A549 (cell line): ENCODE measurements around the gene RASGRF1.

Source experiments
- CTCF ChIP-seq: fragments of >200 bp; sonication (Bioruptor Twin); formaldehyde crosslinking; IDR thresholded peaks from 3 replicates; pipeline ENCODE4 v1.5.1; 2016
- EP300 ChIP-seq, 2 experiments: fragments of >200 bp; sonication (Bioruptor Twin); formaldehyde crosslinking; IDR thresholded peaks; 2 replicates in 1 of 2; 3 replicates in 1 of 2; pipeline ENCODE4 v1.6.1; 2016 to 2017
- HDAC2 ChIP-seq: fragments of 200-600 bp; sonication (generic); IDR thresholded peaks from 2 replicates; pipeline ENCODE4 v1.6.1; 2016
- JUNB ChIP-seq: fragments of >200 bp; sonication (Bioruptor Twin); formaldehyde crosslinking; IDR thresholded peaks from 2 replicates; pipeline ENCODE4 v1.6.1; 2016
- NPAS2 ChIP-seq: fragments of 250-450 bp; sonication (Bioruptor Pico); IDR thresholded peaks from 2 replicates; pipeline ENCODE4 v1.8.0; 2022; ENCODE audit warnings: mild to moderate bottlenecking, moderate library complexity, borderline replicate concordance
- NR3C1 ChIP-seq: fragments of >200 bp; sonication (Bioruptor Twin); formaldehyde crosslinking; IDR thresholded peaks from 3 replicates; pipeline ENCODE4 v1.6.1; 2017

GRCh38 chr15:78987556-78988360 lies 102.8 kb downstream of the RASGRF1 start:
- no peak for TF ChIP-seq CTCF
- no peak for TF ChIP-seq NPAS2
- no peak for TF ChIP-seq JUNB
- no peak for TF ChIP-seq NR3C1
- no peak for TF ChIP-seq HDAC2
- TF ChIP-seq EP300 (IDR thresholded peaks at IDR 0.05) = no peak
